ENCODE results near the gene USP8. TPM values are rescaled to one million over a fixed set of nuclear protein-coding genes. Genes with fewer than 3 reads are reported as not detected.

Gene USP8
- total and polyA plus RNA-seq, 2 donors (not counting 1 experiment from before 2014, with no cell fraction given), result 25.7 to 126 TPM

GRCh38 chr15:50496692-50497091 lies 72.5 kb downstream of the USP8 start:
- Mint-ChIP-seq H3K4me3 (no peak overlapping the region), H3K4me1 (peaks cover 8% of the 10 kb centered on the region), H3K27ac (no peak overlapping the region), H3K27me3 (no peaks in the 10 kb centered on the region), H3K9me3 (ENCODE audit: insufficient read depth) (no peaks in the 10 kb centered on the region)
- H3K4me1 ChIP-seq (ENCODE audit: control insufficient read depth in 2 of 2, insufficient read depth in 2 of 2, low read length in 2 of 2), result peaks cover 4 to 7% of the 10 kb centered on the region in 2 donors
- no peaks in the 10 kb centered on the region for H4K20me1 ChIP-seq (ENCODE audit: control insufficient read depth, insufficient read depth, low read length, poor library complexity, severe bottlenecking)
- ChIA-PET POLR2A (interaction anchor here (0.6 kb wide), 1 partner anchor 24 kb away, joined by 3 read pairs; no protein-coding TSS in a partner anchor), CTCF (no interaction called here)
- no peaks in the 10 kb centered on the region for H3K27me3 ChIP-seq (replicated peaks in 1 of 4; ENCODE audit: control extremely low read depth in 1 of 4, control insufficient read depth in 3 of 4, insufficient read depth in 4 of 4, low read length in 3 of 4)
- TF ChIP-seq CTCF (IDR thresholded peaks at IDR 0.05), result no peak
- no peak for TF ChIP-seq EZH2 (IDR thresholded peaks at IDR 0.05; ENCODE audit: borderline replicate concordance, insufficient read depth, low read depth, low read length, poor library complexity, severe bottlenecking)
- whole genome bisulfite sequencing (ENCODE audit: insufficient coverage), result 67% methylated on average over 1 of the region's 2 CpGs
- H3K79me2 ChIP-seq (ENCODE audit: control insufficient read depth, insufficient read depth, low read length), result no peaks in the 10 kb centered on the region
- no peak for DNase-seq
- H3K9me3 ChIP-seq (ENCODE audit: control extremely low read depth in 1 of 3, control insufficient read depth in 2 of 3, insufficient read depth in 1 of 3, low read length in 2 of 3), result no peaks in the 10 kb centered on the region
- H3K9ac ChIP-seq (ENCODE audit: low read length), result no peak overlapping the region
- no peak overlapping the region for H3K27ac ChIP-seq (ENCODE audit: low read length in 2 of 2)
- intact Hi-C loops (cut with micrococcal nuclease), result loop anchor here (10.0 kb wide), 1 partner anchor 98 kb away; no protein-coding TSS in a partner anchor
- H2AFZ ChIP-seq (ENCODE audit: insufficient read depth, low read depth, low read length, poor library complexity, severe bottlenecking), result no peak overlapping the region
- H3K36me3 ChIP-seq (replicated peaks in 1 of 2; ENCODE audit: control extremely low read depth in 1 of 2, control insufficient read depth in 1 of 2, extremely low read depth in 1 of 2, insufficient read depth in 2 of 2, low read length in 1 of 2), result peaks cover 26 to 85% of the 10 kb centered on the region in 2 experiments
- ATAC-seq (ENCODE audit: low read depth), result no peak
- no peak overlapping the region for H3K4me2 ChIP-seq (replicated peaks; ENCODE audit: low read depth, low read length, poor library complexity, severe bottlenecking)
- no peak overlapping the region for H3K4me3 ChIP-seq (ENCODE audit: control extremely low read depth in 1 of 5, extremely low read depth in 1 of 5, insufficient read depth in 1 of 5, low read depth in 2 of 5, low read length in 4 of 5)

- no peak overlapping the region for H3K4me3 ChIP-seq (ENCODE audit: control extremely low read depth in 1 of 5, extremely low read depth in 1 of 5, insufficient read depth in 1 of 5, low read depth in 2 of 5, low read length in 4 of 5)
- H3K4me2 ChIP-seq (replicated peaks; ENCODE audit: low read depth, low read length, poor library complexity, severe bottlenecking), result peak overlapping the region; percentile 35
- no peak for TF ChIP-seq CTCF (IDR thresholded peaks at IDR 0.05)
- no peak for TF ChIP-seq EZH2 (IDR thresholded peaks at IDR 0.05; ENCODE audit: borderline replicate concordance, insufficient read depth, low read depth, low read length, poor library complexity, severe bottlenecking)
- ChIA-PET POLR2A (no interaction called here), CTCF (interaction anchor here (0.6 kb wide), 1 partner anchor 385 kb away, joined by 3 read pairs; no protein-coding TSS in a partner anchor)
- H3K27ac ChIP-seq (ENCODE audit: low read length in 2 of 2), result peak overlapping the region in 1 of 2 donors; percentile 44
- Mint-ChIP-seq H3K27ac (no peak overlapping the region), H3K4me3 (no peak overlapping the region), H3K27me3 (no peaks in the 10 kb centered on the region), H3K4me1 (peaks cover 8% of the 10 kb centered on the region), H3K9me3 (ENCODE audit: insufficient read depth) (no peaks in the 10 kb centered on the region)
- no peak for ATAC-seq (ENCODE audit: low read depth)
- DNase-seq, result no peak
- no peaks in the 10 kb centered on the region for H3K79me2 ChIP-seq (ENCODE audit: control insufficient read depth, insufficient read depth, low read length)
- H3K9ac ChIP-seq (ENCODE audit: low read length), result no peak overlapping the region
- H3K27me3 ChIP-seq (replicated peaks in 1 of 4; ENCODE audit: control extremely low read depth in 1 of 4, control insufficient read depth in 3 of 4, insufficient read depth in 4 of 4, low read length in 3 of 4), result no peaks in the 10 kb centered on the region
- H4K20me1 ChIP-seq (ENCODE audit: control insufficient read depth, insufficient read depth, low read length, poor library complexity, severe bottlenecking), result no peaks in the 10 kb centered on the region
- H2AFZ ChIP-seq (ENCODE audit: insufficient read depth, low read depth, low read length, poor library complexity, severe bottlenecking), result no peak overlapping the region
- peaks cover 4 to 7% of the 10 kb centered on the region in 2 donors for H3K4me1 ChIP-seq (ENCODE audit: control insufficient read depth in 2 of 2, insufficient read depth in 2 of 2, low read length in 2 of 2)
- intact Hi-C loops (cut with micrococcal nuclease), result no loop called here
- H3K36me3 ChIP-seq (replicated peaks in 1 of 2; ENCODE audit: control extremely low read depth in 1 of 2, control insufficient read depth in 1 of 2, extremely low read depth in 1 of 2, insufficient read depth in 2 of 2, low read length in 1 of 2), result peaks cover 26 to 63% of the 10 kb centered on the region in 2 experiments
- H3K9me3 ChIP-seq (ENCODE audit: control extremely low read depth in 1 of 3, control insufficient read depth in 2 of 3, insufficient read depth in 1 of 3, low read length in 2 of 3), result no peaks in the 10 kb centered on the region
- WGBS (ENCODE audit: insufficient coverage), result 50% methylated on average over 1 of the region's 3 CpGs
Measured at GRCh38 chr15:50500352-50500751, 76.1 kb downstream of the USP8 start.

All from B cell (primary cell).